Gastroesophageal sphincter (tissue), 4 donors: ENCODE measurements around the gene ATP4A. TPM values are rescaled to one million over a fixed set of nuclear protein-coding genes. Genes with fewer than 3 reads are reported as not detected.

Experiments
- ATAC-seq: fragments of 150-250 bp; one replicate; pipeline ENCODE4 v1.9.1; 2016; ENCODE audit warnings: mild to moderate bottlenecking, moderate library complexity
- H3K27ac ChIP-seq, 4 donors: fragments of 200-600 bp; sonication (generic) in 3 of 4; 1 replicate in 3 of 4; 2 replicates in 1 of 4; pipeline ENCODE4 v1.5.1; 2016 to 2019
- H3K27me3 ChIP-seq: fragments of 200-600 bp; sonication (generic); one replicate; pipeline ENCODE4 v1.5.1; 2019
- H3K36me3 ChIP-seq, 2 donors: fragments of 200-600 bp; sonication (generic); one replicate each; pipeline ENCODE4 v1.5.1; 2019; ENCODE audit warnings: control low read depth in 1 of 2
- H3K4me1 ChIP-seq, 3 donors: fragments of 200-600 bp; sonication (generic); 1 replicate in 2 of 3; 2 replicates in 1 of 3; pipeline ENCODE4 v1.5.1; 2016 to 2019; ENCODE audit warnings: control low read depth in 2 of 3
- H3K4me3 ChIP-seq, 2 donors: fragments of 200-600 bp; sonication (generic); one replicate each; pipeline ENCODE4 v1.5.1; 2019; ENCODE audit warnings: mild to moderate bottlenecking in 1 of 2, moderate library complexity in 1 of 2
- H3K9me3 ChIP-seq, 3 donors: fragments of 200-600 bp; sonication (generic); one replicate each; pipeline ENCODE4 v1.5.1; 2017 to 2019; ENCODE audit warnings: control low read depth in 2 of 3
- EP300 ChIP-seq: sonication (generic); formaldehyde crosslinking; IDR thresholded peaks from one replicate; pipeline ENCODE4 v1.6.1; 2017; ENCODE audit warnings: antibody characterized with exemption, mild to moderate bottlenecking
- POLR2A ChIP-seq, 2 donors: fragments of 450-650 bp; IDR thresholded peaks; one replicate each; pipeline ENCODE4 v1.6.1; 2017; ENCODE audit warnings: antibody characterized with exemption in 2 of 2, mild to moderate bottlenecking in 2 of 2, moderate library complexity in 1 of 2
- POLR2AphosphoS5 ChIP-seq: sonication (generic); formaldehyde crosslinking; IDR thresholded peaks from one replicate; pipeline ENCODE4 v1.6.1; 2017; ENCODE audit warnings: antibody characterized with exemption
- WGBS, 2 donors: methylation state at CpG; one replicate each; pipeline ENCODE4 v1.1.5; 2018; ENCODE audit warnings: low coverage in 1 of 2; 5-methylcytosine and 5-hydroxymethylcytosine counted together
- total RNA-seq, 4 donors: library from RNA; depleted of rRNA; stranded (reverse); fragments of >200 nt; gene quantifications; one replicate each; pipeline ENCODE4 v1.1.0, GENCODE V29; 2016
- TF ChIP-seq, protein P1 (sequence below), 4 experiments: fragments of 200-600 bp in 2 of 4; fragments of 450-650 bp in 2 of 4; sonication (generic) in 1 of 4; IDR thresholded peaks; one replicate each; pipeline ENCODE4 v1.5.1; 2017 to 2019; ENCODE audit warnings: antibody characterized with exemption in 4 of 4, mild to moderate bottlenecking in 2 of 4, moderate library complexity in 2 of 4

The ATP4A gene
- total RNA-seq, 4 donors from 2014 or later: not detected

DNA sequence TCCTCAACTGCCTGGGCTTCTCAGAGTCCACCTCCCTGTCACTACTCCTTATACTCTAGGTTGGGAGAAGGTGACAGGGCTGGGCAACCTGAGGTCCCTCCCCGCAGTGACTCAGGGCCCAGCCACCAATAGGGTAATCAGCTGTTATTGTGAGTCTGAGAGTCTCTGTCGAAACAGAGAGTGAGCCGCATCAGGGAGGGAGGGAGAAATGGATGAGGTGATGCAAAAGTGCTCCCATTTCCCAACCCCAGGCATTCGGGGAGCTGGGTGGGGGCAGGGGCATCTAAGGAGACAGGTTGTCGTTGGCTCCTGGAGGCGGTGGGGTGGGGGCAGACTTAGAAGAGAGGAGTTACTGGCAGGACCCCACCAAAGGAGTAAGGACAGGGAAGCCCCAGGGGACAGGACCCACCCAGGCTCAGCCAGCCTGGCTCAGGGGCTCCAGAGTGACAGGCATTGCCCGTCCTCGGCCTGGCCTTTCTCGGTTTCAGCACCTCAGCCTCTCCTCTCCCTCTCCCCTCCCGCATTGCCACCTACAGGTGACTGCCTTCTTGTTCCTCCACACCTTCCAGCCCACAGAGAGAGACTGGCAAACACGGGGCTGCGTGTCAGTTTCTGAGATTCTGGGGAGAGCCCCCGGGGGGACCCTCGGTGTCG, 49.7 kb downstream of the ATP4A start, which contains the start of gene DMKN:
Gene DMKN (minus strand): TSS at position 22 of the 654 bp plus-strand sequence. CDS start 174 bp downstream, outside the sequence.
- Histone ChIP-seq H3K36me3 (no peaks in the 10 kb centered on the region), H3K9me3 (no peaks in the 10 kb centered on the region), H3K27ac (no peak within 1 kb of the TSS), H3K27me3 (peaks cover 73% of the 10 kb centered on the region), H3K4me3 (no peak within 1 kb of the TSS), H3K4me1 (peaks cover 0 to 15% (median 0%) of the 10 kb centered on the region in 3 donors)
- WGBS, 2 donors: 7 to 10% methylated on average over 3 to 4 of the region's 15 CpGs
- TF ChIP-seq POLR2AphosphoS5: no peak
- TF ChIP-seq EP300: no peak
- TF ChIP-seq POLR2A (IDR thresholded peaks at IDR 0.05): no peak
- TF ChIP-seq, protein P1, sequence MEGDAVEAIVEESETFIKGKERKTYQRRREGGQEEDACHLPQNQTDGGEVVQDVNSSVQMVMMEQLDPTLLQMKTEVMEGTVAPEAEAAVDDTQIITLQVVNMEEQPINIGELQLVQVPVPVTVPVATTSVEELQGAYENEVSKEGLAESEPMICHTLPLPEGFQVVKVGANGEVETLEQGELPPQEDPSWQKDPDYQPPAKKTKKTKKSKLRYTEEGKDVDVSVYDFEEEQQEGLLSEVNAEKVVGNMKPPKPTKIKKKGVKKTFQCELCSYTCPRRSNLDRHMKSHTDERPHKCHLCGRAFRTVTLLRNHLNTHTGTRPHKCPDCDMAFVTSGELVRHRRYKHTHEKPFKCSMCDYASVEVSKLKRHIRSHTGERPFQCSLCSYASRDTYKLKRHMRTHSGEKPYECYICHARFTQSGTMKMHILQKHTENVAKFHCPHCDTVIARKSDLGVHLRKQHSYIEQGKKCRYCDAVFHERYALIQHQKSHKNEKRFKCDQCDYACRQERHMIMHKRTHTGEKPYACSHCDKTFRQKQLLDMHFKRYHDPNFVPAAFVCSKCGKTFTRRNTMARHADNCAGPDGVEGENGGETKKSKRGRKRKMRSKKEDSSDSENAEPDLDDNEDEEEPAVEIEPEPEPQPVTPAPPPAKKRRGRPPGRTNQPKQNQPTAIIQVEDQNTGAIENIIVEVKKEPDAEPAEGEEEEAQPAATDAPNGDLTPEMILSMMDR (IDR thresholded peaks at IDR 0.05): no peak
- peak; percentile 13 for ATAC-seq

DNA sequence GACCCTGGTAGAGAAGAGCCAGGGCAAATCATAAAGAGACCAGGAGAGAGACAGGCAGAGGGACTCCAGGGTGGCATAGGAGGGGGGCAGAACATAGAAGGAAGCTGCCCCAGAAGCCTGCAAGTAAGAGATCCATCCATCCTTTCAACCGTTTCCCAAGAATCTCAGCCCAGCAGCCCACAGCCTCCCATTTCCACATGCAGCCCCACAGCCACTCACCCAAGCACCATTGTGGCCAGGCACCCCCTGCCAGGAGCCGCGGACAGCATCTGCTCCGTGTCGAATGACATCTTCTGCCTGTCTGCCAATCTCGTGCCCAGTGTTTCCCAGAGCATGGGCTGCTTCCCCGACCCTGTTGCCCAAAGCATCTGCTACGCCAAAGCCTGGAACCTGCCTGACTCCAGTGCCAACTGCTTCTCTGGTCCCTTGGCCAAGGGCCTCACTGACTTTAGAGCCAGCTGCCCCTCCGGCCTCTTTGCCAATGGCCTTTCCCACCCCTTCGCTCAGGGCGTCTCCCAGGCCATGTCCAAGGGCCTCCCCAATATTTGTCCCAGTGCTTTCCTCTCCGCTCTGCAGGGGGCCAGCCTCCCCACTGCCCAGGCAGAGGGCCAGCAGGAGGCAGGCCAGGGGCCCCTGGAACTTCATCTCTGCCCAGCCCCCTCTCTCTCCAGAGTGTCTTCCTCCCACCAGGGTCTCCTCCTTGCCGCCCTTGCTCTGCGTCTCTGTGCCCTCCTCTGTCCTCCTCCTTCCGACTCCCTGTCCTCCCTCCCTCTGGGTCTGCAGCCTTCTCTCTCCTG, 50.4 kb downstream of the ATP4A start:
- Histone ChIP-seq H3K4me3 (no peak overlapping the region), H3K27me3 (peaks cover 73% of the 10 kb centered on the region), H3K27ac (no peak overlapping the region), H3K36me3 (no peaks in the 10 kb centered on the region), H3K9me3 (no peaks in the 10 kb centered on the region), H3K4me1 (peaks cover 0 to 15% (median 0%) of the 10 kb centered on the region in 3 donors)
- no peak for TF ChIP-seq POLR2AphosphoS5
- TF ChIP-seq, protein P1 (IDR thresholded peaks at IDR 0.05): no peak
- no peak for TF ChIP-seq EP300
- TF ChIP-seq POLR2A (IDR thresholded peaks at IDR 0.05): no peak
- WGBS, 2 donors: 52 to 64% methylated on average over 3 to 15 of the region's 15 CpGs
- ATAC-seq: no peak

- Histone ChIP-seq H3K36me3 (no peaks in the 10 kb centered on the region), H3K4me3 (no peak overlapping the region), H3K9me3 (no peaks in the 10 kb centered on the region), H3K4me1 (peaks cover 0 to 15% (median 0%) of the 10 kb centered on the region in 3 donors), H3K27ac (no peak overlapping the region), H3K27me3 (peaks cover 81% of the 10 kb centered on the region)
- TF ChIP-seq POLR2A (IDR thresholded peaks at IDR 0.05): no peak
- no peak for TF ChIP-seq POLR2AphosphoS5
- no peak for TF ChIP-seq EP300
- TF ChIP-seq, protein P1 (IDR thresholded peaks at IDR 0.05): no peak
- no peak for ATAC-seq
- 79% methylated on average over 2 of the region's 7 CpGs; no CpG with 5 or more reads in 1 of the 2 donors for WGBS, 2 donors
Measured at GRCh38 chr19:35511337-35511736, 52.1 kb downstream of the ATP4A start.

DNA sequence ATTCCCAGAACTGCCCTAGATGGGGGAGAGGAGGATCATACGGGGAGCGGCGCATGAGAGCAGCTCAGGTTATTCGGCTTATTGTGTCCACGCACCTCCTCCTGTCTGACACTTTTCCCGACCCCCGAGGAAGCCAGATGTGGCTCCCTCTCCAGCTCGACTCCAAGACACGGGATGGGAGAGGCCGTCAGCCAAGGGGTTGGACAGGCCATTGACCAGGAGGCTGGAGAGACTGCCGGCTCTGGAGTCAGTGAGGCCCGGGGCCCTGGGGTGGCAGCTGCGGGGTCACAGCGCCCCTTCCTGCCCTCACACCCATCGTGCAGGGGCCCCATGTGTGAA, 52.9 kb downstream of the ATP4A start:
- H3K27ac ChIP-seq: no peak overlapping the region
- peaks cover 0 to 15% (median 0%) of the 10 kb centered on the region in 3 donors for H3K4me1 ChIP-seq
- H3K27me3 ChIP-seq: peaks cover 85% of the 10 kb centered on the region
- H3K9me3 ChIP-seq: no peaks in the 10 kb centered on the region
- no peak for TF ChIP-seq POLR2AphosphoS5
- TF ChIP-seq, protein P1 (IDR thresholded peaks at IDR 0.05): peak in 1 of 4 experiments; percentile 4
- H3K36me3 ChIP-seq: no peaks in the 10 kb centered on the region
- H3K4me3 ChIP-seq: no peak overlapping the region
- 12% methylated on average over 9 of the region's 15 CpGs; no CpG with 5 or more reads in 1 of the 2 donors for WGBS, 2 donors
- ATAC-seq: no peak
